Skin epidermis (tissue), 12 donors: ENCODE data around the gene BCL11A.

Experiments used
- H3K27ac ChIP-seq, 21 experiments: fragments of 200-600 bp; sonication (generic) in 11 of 21; one replicate each; pipeline ENCODE4 v1.5.0; 2020; ENCODE audit warnings: mild to moderate bottlenecking in 3 of 21, inconsistent platforms in 2 of 21, moderate library complexity in 2 of 21
- H3K4me3 ChIP-seq, 7 experiments: fragments of 200-600 bp; sonication (generic) in 2 of 7; one replicate each; pipeline ENCODE4 v1.5.0; 2020; ENCODE audit warnings: inconsistent platforms in 2 of 7, mild to moderate bottlenecking in 2 of 7, moderate library complexity in 1 of 7

Gene BCL11A

DNA sequence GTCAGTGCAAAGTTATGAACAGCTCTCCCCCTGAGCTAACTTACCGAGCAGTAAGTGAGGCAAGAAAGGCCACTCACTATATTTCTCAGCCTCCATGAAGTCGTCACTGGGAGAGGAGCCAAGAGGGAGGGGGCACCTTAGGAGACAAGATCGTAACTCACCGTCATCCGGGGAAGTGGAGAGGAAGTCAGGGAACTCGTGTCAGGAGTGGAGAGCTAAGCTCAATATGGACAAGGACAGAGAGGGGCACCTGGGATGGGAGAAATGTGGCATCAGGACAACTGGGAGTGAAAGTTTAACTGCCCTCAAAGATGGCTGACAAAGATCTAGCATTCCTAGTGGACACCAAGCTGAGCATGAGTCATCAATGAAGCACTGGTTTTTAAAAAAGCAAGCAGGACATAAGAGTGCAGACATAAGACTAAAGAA is 37.1 kb downstream of the BCL11A start:
- H3K4me3 ChIP-seq = no peak overlapping the region
- peak overlapping the region in 15 of 21 experiments; percentile 13 to 75 (median 56) for H3K27ac ChIP-seq

GRCh38 chr2:60515721-60516226 is 37.7 kb downstream of the BCL11A start:
- peak overlapping the region in 18 of 21 experiments; percentile 19 to 75 (median 52) for H3K27ac ChIP-seq
- H3K4me3 ChIP-seq = no peak overlapping the region

DNA sequence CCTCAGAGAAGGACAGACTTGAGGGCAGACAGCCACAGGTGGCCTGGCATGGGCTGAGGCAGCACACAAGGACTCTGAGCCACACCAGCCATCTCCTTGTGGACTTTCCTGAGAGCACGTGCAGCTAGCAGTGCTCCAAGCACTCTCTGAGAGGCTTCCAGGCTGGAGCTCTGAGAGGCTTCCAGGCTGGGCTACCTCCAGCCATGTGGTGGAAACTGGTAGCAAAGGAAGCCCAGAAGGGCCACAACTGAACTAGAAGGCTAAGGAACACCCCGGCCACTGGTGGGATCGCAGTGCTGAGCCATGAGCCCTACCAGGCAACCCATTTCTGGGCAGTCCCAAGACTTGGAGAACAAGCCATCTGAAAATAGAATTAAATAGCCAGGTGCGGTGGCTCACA is 39.5 kb downstream of the BCL11A start:
- peak overlapping the region in 6 of 21 experiments; percentile 41 to 69 (median 48) for H3K27ac ChIP-seq
- H3K4me3 ChIP-seq = no peak overlapping the region

DNA sequence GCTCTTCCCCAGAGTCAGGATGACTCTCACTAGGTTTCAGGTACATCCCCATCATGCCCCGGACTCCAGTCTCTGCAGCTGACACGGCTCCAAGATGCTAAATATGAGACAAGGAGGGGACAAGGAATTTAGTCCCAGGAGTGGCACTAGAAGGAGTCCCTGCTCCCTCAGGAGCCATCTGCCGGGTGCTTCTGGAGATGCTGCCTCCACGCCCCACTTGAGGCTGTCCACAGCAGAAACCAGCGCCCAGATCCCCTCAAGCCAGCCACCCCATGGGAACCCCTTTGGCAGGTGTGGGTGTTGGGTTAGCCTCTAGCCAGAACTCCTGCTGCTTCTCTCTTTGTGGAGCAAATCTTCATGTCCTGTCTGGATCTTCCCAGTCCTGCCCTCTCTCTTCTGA is 40.3 kb downstream of the BCL11A start:
- Histone ChIP-seq H3K4me3 (no peak overlapping the region), H3K27ac (peak overlapping the region in 12 of 21 experiments; percentile 6 to 69 (median 41))

- Histone ChIP-seq H3K4me3 (no peak overlapping the region), H3K27ac (peak overlapping the region in 10 of 21 experiments; percentile 6 to 69 (median 47))
Observed at GRCh38 chr2:60512641-60513040, 40.8 kb downstream of the BCL11A start.

DNA sequence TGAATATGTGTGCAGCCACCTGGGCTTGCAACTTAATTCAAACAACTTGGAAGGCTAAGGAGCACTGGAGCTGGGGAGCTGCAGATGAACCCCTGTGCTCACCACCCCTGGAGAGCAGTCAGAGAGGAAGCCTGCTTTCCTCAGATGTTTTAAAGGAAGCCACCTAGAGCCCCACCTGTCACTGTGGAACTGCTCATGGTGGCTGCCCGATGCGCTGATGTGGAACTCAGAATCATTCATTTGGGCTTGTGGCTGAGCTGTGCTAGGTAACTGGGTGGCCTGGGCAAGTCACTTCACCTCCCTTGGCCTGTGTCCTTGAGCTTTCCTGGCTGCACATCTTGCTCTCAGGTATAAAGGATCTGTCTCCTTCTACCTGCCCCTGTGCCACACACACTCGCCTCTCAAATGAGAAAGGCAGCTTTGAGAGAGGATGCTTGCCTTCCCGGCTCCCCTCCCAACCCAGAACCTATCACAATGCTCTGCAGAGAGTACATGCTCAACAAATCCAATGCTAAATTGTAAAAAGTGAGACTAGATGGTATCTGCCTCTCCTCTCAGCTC is 41.3 kb downstream of the BCL11A start:
- peak overlapping the region in 9 of 21 experiments; percentile 26 to 66 (median 53) for H3K27ac ChIP-seq
- no peak overlapping the region for H3K4me3 ChIP-seq

GRCh38 chr2:60510713-60511112 is 42.7 kb downstream of the BCL11A start:
- no peak overlapping the region for H3K4me3 ChIP-seq

DNA sequence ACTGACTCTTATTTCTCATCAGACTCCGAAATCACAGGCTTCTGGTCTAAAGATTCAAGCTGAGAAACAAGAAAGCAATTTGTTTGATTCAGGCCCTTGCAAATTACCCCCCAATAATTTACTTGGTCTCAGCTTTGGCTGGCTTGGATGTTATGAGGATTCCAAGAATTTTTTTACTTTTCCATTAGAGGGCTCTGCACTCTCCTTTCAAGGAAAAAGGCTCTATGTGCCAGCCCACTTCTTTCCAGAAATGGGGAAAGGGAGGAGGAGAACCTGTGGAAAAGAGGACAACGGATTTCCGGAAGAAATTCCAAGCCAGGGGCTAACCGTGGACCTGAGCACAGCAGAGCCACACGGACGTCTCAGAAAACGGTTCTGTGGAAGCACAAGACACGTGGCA is 44.4 kb downstream of the BCL11A start:
- Histone ChIP-seq H3K27ac (peak overlapping the region in 4 of 21 experiments; percentile 0 to 69 (median 68)), H3K4me3 (no peak overlapping the region)

More at GRCh38 chr2:60510713-60511112, 42.7 kb downstream of the BCL11A start:
- peak overlapping the region in 5 of 21 experiments; percentile 7 to 66 (median 32) for H3K27ac ChIP-seq

DNA sequence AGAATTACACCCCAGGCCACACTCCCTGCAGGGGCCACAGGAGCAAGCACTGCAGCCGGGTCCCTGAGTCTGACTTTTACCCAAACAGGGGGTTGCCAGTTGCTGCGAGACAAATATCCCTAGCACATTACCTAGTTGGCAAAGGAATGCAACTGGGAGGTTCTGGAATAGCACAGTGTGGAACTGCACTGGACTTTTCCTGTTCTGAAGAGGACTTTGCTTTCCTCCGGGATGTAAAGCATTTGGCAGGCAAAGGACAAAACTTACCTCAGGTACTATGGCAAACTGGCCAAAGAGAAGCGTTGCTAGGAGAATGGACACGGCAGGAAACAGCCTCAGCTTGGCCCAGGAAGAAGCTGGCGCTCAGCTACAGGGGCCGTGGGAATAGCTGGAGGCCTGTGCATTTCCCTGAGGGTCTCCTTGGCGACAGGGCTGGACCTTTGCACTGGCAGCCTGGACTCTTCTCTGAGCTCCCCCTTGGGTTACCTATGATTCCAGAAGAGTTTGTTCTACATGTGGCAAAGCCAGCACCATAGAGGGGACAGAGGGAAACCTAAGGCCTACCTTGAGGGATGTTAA is 45.0 kb downstream of the BCL11A start:
- H3K4me3 ChIP-seq = no peak overlapping the region
- peak overlapping the region in 8 of 21 experiments; percentile 0 to 69 (median 32) for H3K27ac ChIP-seq

- H3K4me3 ChIP-seq = no peak overlapping the region
- H3K27ac ChIP-seq = peak overlapping the region in 10 of 21 experiments; percentile 0 to 69 (median 58)
Observed at GRCh38 chr2:60507211-60507965, 46.1 kb downstream of the BCL11A start.

DNA sequence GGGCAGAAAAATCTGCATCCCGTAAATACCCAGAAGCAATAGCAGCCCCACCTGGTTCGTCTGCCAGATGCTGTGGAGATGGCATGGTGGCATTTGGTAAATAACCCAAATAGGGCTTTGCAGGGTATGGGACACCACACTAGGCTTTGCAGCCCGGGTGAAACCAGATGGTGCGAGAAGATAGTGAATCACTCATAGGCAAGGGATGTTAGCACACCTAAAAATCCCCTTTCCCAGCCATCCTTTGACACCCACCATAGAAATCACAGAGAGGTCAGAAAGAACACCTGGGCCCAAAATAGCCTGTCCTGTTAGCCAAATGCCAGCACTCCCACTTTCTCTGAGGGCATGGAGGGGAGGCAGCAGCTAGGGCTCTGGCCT is 47.6 kb downstream of the BCL11A start:
- peak overlapping the region in 10 of 21 experiments; percentile 16 to 73 (median 52) for H3K27ac ChIP-seq
- no peak overlapping the region for H3K4me3 ChIP-seq

DNA sequence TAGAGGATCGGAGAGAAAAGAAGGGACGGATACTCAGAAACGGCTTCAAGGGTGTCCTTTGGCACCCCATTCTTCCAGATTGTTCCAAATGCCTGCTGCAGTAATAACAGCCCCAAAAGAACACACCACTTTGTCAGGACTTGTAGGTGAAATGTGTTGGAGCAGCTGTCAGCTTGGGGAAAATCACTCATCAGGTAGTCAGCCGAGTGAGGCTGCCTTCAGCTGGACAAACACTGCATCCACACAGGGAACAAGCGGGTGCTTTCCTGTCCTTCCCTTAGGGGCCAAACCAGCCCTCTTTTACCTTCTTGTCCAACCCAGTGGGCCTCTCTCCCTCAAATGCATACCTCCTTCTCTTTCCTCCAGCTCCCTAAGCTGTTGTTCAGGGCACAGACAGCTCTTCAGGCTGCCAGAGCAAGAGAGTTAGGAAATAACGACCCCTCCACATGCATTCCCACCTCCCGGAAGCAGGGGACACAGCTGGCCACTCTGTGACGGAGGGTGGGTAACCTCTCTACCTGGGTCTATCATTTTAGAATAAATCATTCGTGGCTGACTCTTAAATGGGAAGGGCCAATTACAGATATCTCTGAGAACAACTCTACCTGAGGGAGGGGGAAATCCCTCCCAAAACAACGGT is 48.1 kb downstream of the BCL11A start:
- H3K4me3 ChIP-seq = no peak overlapping the region
- H3K27ac ChIP-seq = peak overlapping the region in 12 of 21 experiments; percentile 16 to 73 (median 50)

GRCh38 chr2:60504049-60504448 is 49.4 kb downstream of the BCL11A start:
- Histone ChIP-seq H3K27ac (peak overlapping the region in 9 of 21 experiments; percentile 4 to 73 (median 53)), H3K4me3 (no peak overlapping the region)

DNA sequence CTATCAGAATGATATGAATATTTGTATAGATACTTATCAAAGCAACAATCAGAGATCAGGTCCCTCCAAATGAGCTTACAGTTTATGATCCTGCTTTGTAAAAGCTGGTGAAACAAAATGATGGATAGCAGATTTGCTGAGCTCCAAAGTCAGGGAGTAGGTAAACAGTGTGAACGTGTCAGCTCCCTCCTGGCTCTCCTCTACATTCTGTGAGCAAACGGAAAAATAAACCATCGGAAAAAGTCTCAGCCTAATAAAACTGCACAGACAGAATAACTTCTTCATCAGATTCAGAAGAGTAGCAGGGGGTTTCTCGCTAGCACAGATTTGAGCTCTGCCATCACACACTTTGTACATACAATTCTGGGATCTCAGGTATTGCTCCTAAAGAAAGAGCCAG is 51.3 kb downstream of the BCL11A start:
- Histone ChIP-seq H3K27ac (peak overlapping the region in 5 of 21 experiments; percentile 4 to 73 (median 30)), H3K4me3 (no peak overlapping the region)

GRCh38 chr2:60500861-60501260 is 52.6 kb downstream of the BCL11A start:
- Histone ChIP-seq H3K4me3 (no peak overlapping the region), H3K27ac (peak overlapping the region in 5 of 21 experiments; percentile 65 to 79 (median 65))

DNA sequence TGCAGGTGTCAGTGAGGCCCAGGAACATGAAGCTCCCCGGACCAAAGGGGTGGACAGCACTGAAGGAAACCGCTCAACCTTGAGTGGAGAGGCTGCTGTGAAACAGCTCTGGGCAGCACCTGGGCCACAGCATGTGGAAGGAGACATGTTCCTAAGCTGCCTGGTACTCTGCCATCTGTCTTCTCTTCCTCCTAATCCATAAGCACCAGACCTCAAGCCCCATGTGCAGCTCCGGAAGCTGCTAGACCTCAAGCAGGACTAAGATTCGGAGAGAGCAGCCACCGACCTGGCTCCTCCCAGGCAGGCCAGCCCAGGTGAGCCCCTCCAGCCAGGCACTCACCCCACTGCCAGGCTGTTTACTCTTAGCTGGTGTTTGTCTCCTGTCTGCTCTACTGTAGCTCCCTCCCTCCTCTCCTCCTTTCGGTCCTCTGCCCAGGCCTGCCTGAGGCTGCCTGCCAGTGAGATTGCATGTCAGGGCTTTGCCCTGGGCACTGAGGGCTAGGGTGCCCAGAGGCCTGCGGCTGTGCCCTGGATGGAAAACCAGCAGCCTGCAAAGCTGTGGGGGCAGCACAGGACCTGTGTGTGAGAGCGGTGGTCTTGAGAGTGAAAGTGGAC is 53.7 kb downstream of the BCL11A start:
- peak overlapping the region in 16 of 21 experiments; percentile 3 to 79 (median 58) for H3K27ac ChIP-seq
- H3K4me3 ChIP-seq = no peak overlapping the region

- Histone ChIP-seq H3K4me3 (no peak overlapping the region), H3K27ac (peak overlapping the region in 12 of 21 experiments; percentile 6 to 79 (median 58))
Observed at GRCh38 chr2:60498816-60499429, 54.5 kb downstream of the BCL11A start.

DNA sequence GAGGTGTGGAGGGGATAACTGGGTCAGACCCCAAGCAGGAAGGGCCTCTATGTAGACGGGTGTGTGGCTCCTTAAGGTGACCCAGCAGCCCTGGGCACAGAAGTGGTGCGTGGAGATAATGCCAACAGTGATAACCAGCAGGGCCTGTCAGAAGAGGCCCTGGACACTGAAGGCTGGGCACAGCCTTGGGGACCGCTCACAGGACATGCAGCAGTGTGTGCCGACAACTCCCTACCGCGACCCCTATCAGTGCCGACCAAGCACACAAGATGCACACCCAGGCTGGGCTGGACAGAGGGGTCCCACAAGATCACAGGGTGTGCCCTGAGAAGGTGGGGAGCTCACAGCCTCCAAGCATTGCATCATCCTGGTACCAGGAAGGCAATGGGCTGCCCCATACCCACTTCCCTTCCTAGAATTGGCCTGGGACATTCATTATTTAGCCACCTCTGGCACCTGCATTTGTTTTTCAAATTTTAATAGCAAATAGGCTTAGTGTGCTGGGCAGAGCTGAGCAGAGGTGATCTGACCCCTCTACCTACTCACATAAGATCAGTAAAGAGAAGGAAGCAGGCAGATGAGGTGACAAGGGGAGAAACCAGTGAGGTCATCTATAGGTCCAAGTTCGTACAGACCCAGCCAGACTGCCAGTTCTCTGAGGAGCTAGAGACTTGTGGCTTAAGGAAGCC is 55.2 kb downstream of the BCL11A start:
- no peak overlapping the region for H3K4me3 ChIP-seq
- H3K27ac ChIP-seq = peak overlapping the region in 3 of 21 experiments; percentile 6 to 79 (median 33)
